Glutamatergic neuron (in vitro differentiated cells): Measurements from ENCODE around the gene GRID1. TPM values are rescaled to one million over a fixed set of nuclear protein-coding genes. Genes with fewer than 3 reads are reported as not detected.

Experiments
- DNase-seq: peaks from one replicate; pipeline ENCODE4 v3.0.0; 2022
- H3K27ac Mint-ChIP-seq: one replicate; pipeline ENCODE4 v1.8.0; 2020; ENCODE audit warnings: mild to moderate bottlenecking, mixed read lengths, inconsistent platforms; ENCODE audit not compliant: unreplicated experiment
- H3K27me3 Mint-ChIP-seq: one replicate; pipeline ENCODE4 v1.8.0; 2020; ENCODE audit warnings: mild to moderate bottlenecking, moderate library complexity, mixed read lengths, inconsistent platforms; ENCODE audit not compliant: unreplicated experiment
- H3K36me3 Mint-ChIP-seq: one replicate; pipeline ENCODE4 v1.8.0; 2020; ENCODE audit warnings: mild to moderate bottlenecking, mixed read lengths, inconsistent platforms; ENCODE audit not compliant: unreplicated experiment
- H3K4me1 Mint-ChIP-seq: one replicate; pipeline ENCODE4 v1.8.0; 2020; ENCODE audit warnings: mild to moderate bottlenecking, low read depth, mixed read lengths, inconsistent platforms; ENCODE audit not compliant: unreplicated experiment
- H3K4me3 Mint-ChIP-seq: one replicate; pipeline ENCODE4 v1.8.0; 2020; ENCODE audit warnings: mild to moderate bottlenecking, mixed read lengths, inconsistent platforms; ENCODE audit not compliant: unreplicated experiment
- H3K9me3 Mint-ChIP-seq: one replicate; pipeline ENCODE4 v1.8.0; 2020; ENCODE audit warnings: mild to moderate bottlenecking, moderate library complexity, mixed read lengths, inconsistent platforms; ENCODE audit not compliant: unreplicated experiment
- CTCF ChIP-seq: fragments of 200-600 bp; sonication (generic); IDR thresholded peaks from one replicate; pipeline ENCODE4 v1.5.0; 2021; ENCODE audit not compliant: partially characterized antibody, unreplicated experiment
- total RNA-seq: library from RNA; stranded (reverse); fragmentation: NEBNext Ultra II Directional; extraction: Animal tissue kit (Norgen Biotek cat#: 25700); gene quantifications from one replicate; pipeline ENCODE4 v1.2.1, GENCODE V29; 2021; ENCODE audit not compliant: unreplicated experiment

The GRID1 gene
- total RNA-seq, 1 donor from 2014 or later: 8.0 TPM

- TF ChIP-seq CTCF: no peak
- no peak for DNase-seq
- Mint-ChIP-seq H3K27me3 (no peaks in the 10 kb centered on the region), H3K4me3 (no peak overlapping the region), H3K27ac (no peak overlapping the region), H3K4me1 (no peaks in the 10 kb centered on the region), H3K36me3 (no peaks in the 10 kb centered on the region), H3K9me3 (no peaks in the 10 kb centered on the region)
These were observed 624.8 kb downstream of the GRID1 start for GRCh38 chr10:85741626-85742300.

GRCh38 chr10:85735997-85736396 lies 630.6 kb downstream of the GRID1 start:
- no peaks in the 10 kb centered on the region for H3K36me3 Mint-ChIP-seq
- no peak overlapping the region for H3K27ac Mint-ChIP-seq
- no peaks in the 10 kb centered on the region for H3K27me3 Mint-ChIP-seq
- no peaks in the 10 kb centered on the region for H3K4me1 Mint-ChIP-seq
- TF ChIP-seq CTCF: no peak
- DNase-seq: no peak
- H3K4me3 Mint-ChIP-seq: no peak overlapping the region
- H3K9me3 Mint-ChIP-seq: no peaks in the 10 kb centered on the region

- no peak for TF ChIP-seq CTCF
- Mint-ChIP-seq H3K27me3 (no peaks in the 10 kb centered on the region), H3K4me3 (no peak overlapping the region), H3K27ac (no peak overlapping the region), H3K36me3 (no peaks in the 10 kb centered on the region), H3K4me1 (no peaks in the 10 kb centered on the region), H3K9me3 (no peaks in the 10 kb centered on the region)
- no peak for DNase-seq
These were observed 631.8 kb downstream of the GRID1 start for GRCh38 chr10:85734791-85735190.

- no peak for TF ChIP-seq CTCF
- no peaks in the 10 kb centered on the region for H3K27me3 Mint-ChIP-seq
- peaks cover 1% of the 10 kb centered on the region for H3K9me3 Mint-ChIP-seq
- no peak overlapping the region for H3K4me3 Mint-ChIP-seq
- H3K27ac Mint-ChIP-seq: no peak overlapping the region
- peaks cover 8% of the 10 kb centered on the region for H3K36me3 Mint-ChIP-seq
- no peaks in the 10 kb centered on the region for H3K4me1 Mint-ChIP-seq
- DNase-seq: no peak
These were observed 642.4 kb downstream of the GRID1 start for GRCh38 chr10:85724215-85724614.

- Mint-ChIP-seq H3K36me3 (no peaks in the 10 kb centered on the region), H3K27ac (no peak overlapping the region), H3K4me3 (no peak overlapping the region), H3K27me3 (no peaks in the 10 kb centered on the region), H3K9me3 (peaks cover 3% of the 10 kb centered on the region), H3K4me1 (no peaks in the 10 kb centered on the region)
- TF ChIP-seq CTCF: no peak
- no peak for DNase-seq
These were observed 645.5 kb downstream of the GRID1 start for GRCh38 chr10:85720931-85721590.
